OCI-LY1 (cell line): ENCODE data around the gene IGSF9B.

Experiments
- EZH2 ChIP-seq: fragments of 200-600 bp; sonication (generic), shearing (Covaris generic); IDR thresholded peaks from 2 replicates; pipeline ENCODE4 v1.8.0; 2017; ENCODE audit warnings: borderline replicate concordance, mixed run types, mild to moderate bottlenecking, antibody characterized with exemption, low read length, moderate library complexity, mixed read lengths
- TF ChIP-seq, protein P1 (sequence below): fragments of 200-600 bp; sonication (generic), shearing (Covaris generic); IDR thresholded peaks from 2 replicates; pipeline ENCODE4 v1.5.1; 2017; ENCODE audit warnings: mild to moderate bottlenecking, antibody characterized with exemption, low read length, moderate library complexity, mixed read lengths

- TF ChIP-seq, protein P1, sequence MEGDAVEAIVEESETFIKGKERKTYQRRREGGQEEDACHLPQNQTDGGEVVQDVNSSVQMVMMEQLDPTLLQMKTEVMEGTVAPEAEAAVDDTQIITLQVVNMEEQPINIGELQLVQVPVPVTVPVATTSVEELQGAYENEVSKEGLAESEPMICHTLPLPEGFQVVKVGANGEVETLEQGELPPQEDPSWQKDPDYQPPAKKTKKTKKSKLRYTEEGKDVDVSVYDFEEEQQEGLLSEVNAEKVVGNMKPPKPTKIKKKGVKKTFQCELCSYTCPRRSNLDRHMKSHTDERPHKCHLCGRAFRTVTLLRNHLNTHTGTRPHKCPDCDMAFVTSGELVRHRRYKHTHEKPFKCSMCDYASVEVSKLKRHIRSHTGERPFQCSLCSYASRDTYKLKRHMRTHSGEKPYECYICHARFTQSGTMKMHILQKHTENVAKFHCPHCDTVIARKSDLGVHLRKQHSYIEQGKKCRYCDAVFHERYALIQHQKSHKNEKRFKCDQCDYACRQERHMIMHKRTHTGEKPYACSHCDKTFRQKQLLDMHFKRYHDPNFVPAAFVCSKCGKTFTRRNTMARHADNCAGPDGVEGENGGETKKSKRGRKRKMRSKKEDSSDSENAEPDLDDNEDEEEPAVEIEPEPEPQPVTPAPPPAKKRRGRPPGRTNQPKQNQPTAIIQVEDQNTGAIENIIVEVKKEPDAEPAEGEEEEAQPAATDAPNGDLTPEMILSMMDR = no peak
- TF ChIP-seq EZH2 = no peak
Observed at GRCh38 chr11:133920109-133920990, 36.4 kb downstream of the IGSF9B start.
